GM21737 (cell line): ENCODE measurements around the gene SLC22A12.

ENCODE experiments used
- ATAC-seq: cut with Tn5 transposase; IDR thresholded peaks from one replicate; pipeline ENCODE4 v1.9.1; 2021; ENCODE audit warnings: mild to moderate bottlenecking, moderate library complexity; ENCODE audit not compliant: unreplicated experiment

The SLC22A12 gene

GRCh38 chr11:64602466-64603070 is 11.5 kb downstream of the SLC22A12 start:
- no peak for ATAC-seq

- no peak for ATAC-seq
Observed at GRCh38 chr11:64603411-64604110, 12.5 kb downstream of the SLC22A12 start.

- no peak for ATAC-seq
Observed at GRCh38 chr11:64604458-64605243, 13.6 kb downstream of the SLC22A12 start.

GRCh38 chr11:64605244-64605560 is 14.2 kb downstream of the SLC22A12 start:
- no peak for ATAC-seq

GRCh38 chr11:64605656-64606585 is 14.9 kb downstream of the SLC22A12 start:
- ATAC-seq: no peak

- ATAC-seq: no peak
Observed at GRCh38 chr11:64606796-64607380, 15.9 kb downstream of the SLC22A12 start.

DNA sequence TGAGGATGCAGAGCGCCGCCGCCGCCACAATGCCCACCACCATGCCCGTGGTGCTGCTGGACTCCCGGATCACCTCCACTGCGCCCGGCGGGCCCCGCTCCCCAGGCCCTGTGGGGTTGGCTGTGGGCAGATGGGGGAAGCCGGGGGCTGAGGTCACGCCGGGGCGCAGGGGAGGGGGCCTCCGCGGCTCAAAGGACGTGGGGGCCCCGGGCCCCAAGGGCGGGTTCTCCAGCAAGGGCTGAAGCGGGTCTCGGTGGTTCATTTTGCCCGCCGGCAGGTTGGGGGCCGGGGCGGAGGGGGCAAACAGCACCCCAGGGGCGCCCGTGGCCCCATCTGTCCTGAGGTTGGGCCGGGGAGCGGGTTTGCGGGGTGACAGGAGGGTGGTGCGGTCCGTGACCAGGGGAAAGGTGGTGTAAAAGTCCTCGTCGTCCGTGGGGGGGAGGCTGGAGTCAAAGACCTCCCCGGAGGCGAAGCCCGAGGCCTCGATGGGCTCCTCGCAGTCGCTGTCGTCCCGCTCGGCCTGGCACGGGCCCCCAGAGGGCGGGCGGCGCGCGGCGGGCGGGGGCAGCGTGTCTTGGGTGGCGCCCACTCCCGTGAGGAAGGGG is 16.5 kb downstream of the SLC22A12 start:
- no peak for ATAC-seq

DNA sequence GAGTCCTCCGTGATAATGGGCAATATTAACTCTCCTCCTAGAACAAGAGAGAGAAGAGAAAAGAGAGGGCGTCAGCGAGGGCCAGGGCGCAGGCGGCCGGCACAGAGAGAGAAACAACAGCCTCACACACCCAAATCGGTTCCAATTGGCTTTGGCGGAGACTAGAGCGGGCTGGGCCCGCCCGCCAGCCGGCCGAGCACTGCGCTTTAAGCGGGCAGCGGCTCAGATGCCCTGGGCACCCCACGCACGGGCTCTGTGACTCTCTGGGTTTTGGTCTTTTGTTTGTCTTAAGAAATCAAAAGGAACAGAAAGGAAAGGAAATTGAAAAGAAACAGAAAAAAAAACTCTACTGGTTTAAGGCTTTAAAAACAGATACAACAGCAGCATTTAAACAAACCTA is 17.0 kb downstream of the SLC22A12 start:
- ATAC-seq: no peak

GRCh38 chr11:64608636-64609035 is 17.6 kb downstream of the SLC22A12 start:
- ATAC-seq: no peak

DNA sequence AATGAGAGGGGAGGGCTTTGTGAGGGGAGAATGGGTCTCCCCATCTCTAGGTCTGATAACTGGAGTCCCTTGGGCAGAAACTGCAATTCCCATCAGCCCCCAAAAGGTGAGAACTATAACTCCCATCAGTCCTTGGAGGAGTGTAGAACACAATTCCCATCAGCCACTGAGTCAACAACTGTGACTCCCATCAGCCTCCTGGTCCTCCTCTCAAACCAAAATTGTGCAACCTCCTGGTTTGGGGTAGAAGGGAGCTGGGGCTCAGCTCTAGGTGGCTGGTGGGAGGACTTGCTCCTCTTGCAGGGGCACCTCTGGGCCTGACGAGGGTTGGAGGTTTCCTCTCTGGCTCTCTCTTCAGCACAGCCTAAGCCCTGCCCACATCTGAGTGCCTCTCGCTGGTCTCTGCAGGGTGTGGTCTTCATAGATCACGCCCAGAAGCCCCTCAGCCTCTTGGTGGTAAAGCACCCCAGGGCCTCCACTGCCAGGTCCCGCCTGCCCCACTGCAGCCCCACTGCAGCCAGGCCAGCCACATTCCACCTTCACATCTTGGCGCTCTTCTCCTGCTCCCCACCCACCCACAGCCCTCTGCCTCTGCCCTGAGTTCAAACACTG is 18.5 kb downstream of the SLC22A12 start:
- no peak for ATAC-seq

GRCh38 chr11:64610596-64610995 is 19.6 kb downstream of the SLC22A12 start:
- ATAC-seq: no peak

DNA sequence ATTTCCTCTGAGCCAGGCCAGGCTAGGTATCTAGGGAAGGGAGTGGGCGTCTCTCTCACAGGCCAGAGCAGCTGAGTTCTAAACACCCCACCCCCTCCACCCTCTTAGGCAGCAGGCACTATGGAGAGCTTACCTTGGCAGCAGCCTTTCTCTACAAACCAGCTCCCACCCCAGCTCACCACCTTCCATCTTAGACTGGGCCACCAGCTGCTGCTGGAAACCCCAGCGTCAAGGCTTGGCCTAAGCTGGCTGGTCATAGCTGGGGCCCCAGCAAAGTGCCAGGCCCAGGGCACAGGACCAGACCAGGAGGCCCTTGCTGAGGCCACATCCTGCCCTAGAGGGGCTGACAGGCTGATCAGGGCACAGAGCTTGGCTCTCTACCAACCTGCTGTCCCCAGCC is 20.2 kb downstream of the SLC22A12 start:
- no peak for ATAC-seq

- ATAC-seq: no peak
Observed at GRCh38 chr11:64611869-64612646, 21.0 kb downstream of the SLC22A12 start.

DNA sequence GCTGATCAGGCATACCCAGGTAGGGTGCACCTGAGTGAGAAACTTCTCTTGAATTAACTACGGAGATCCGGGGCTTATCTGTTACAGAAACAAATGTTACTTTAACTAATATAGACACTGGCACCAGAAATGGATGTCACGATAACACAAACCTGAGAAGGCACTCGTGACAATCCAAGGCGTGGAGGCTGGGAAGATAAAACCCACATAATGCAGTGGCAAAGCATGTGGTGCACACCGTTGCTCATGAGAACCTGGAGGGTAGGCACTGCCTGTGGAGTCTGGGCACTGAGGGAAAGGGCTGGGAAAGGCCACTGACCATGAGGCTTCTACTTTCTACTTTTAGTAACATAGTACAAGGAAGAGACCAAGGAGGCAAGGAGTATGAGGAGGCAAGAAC is 22.6 kb downstream of the SLC22A12 start:
- ATAC-seq: no peak

DNA sequence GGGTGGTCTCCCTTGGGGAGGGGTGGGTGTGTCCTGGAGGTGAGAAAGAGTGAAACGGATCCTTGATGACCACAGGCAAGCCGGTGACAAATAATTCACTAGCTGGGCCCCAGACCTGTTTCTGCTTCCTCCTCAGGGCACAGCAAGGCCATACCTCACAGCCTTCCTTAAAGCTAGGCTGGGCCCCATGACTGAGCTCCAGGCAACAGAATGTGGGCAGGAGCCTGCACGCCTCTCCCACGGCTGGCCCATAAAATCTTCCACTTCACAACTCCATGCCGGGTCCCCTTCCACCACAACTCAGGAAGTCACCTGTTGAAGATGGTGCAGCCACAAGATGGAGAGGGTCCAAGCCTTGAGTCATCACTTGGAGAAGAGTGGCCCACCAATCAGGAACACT is 23.9 kb downstream of the SLC22A12 start:
- no peak for ATAC-seq

DNA sequence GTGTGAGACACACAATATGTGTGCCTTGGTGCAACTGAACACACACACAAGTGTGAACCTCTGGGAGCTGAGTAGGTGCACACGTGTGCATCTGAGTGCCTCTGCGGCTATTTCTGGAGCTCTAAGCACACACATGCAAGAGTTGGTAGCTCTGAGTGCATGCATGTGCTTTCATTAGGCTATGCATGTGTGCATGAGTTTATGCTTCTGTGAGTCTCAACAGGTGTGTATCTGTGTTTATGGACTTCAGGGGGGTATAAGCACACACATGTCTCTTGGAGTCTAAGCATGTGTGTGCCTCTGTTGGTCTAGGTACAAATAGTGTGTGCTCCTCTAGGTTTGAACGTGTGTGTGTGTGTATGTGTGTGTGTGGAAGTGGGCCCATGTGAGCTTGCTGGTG is 25.8 kb downstream of the SLC22A12 start:
- no peak for ATAC-seq

DNA sequence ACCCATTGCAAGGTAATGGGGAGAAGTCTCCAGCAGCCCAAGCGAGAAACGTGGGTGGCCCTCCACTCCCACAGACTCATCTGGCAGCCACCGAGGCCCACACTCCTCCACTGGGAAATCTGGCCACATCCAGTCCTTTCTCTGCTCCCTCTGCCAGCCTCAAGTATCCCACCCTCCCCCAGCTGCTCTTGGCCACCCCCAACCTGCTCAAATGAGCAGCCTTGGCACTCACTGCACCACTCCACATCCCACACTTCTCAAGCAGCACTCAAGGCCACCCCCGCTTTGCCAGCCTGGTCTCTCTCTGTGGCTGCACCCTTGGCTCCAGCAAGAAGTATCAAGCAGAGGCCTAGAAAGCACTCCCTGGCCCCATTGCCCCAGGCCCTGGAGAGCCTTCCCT is 28.2 kb downstream of the SLC22A12 start:
- no peak for ATAC-seq

- ATAC-seq: no peak
Observed at GRCh38 chr11:64619811-64620380, 28.9 kb downstream of the SLC22A12 start.
